Neuron (in vitro differentiated cells): Measurements from ENCODE around the gene ZNF770.
"Not testable (repeated sequence)": the region's sequence is repeated elsewhere in the genome, so short reads cannot be mapped to it uniquely, and the experiment has no call there.

Source experiments
- H2AFZ ChIP-seq: one replicate; pipeline ENCODE4 v1.6.1; 2013; ENCODE audit warnings: low read depth, mild to moderate bottlenecking, inconsistent platforms, low read length, moderate library complexity
- H3K27me3 ChIP-seq: one replicate; pipeline ENCODE4 v1.6.1; 2013; ENCODE audit warnings: low read length; ENCODE audit not compliant: insufficient read depth
- H3K36me3 ChIP-seq: one replicate; pipeline ENCODE4 v1.6.1; 2013; ENCODE audit warnings: low read length; ENCODE audit not compliant: insufficient read depth
- H3K4me1 ChIP-seq: one replicate; pipeline ENCODE4 v1.6.1; 2013; ENCODE audit warnings: low read length; ENCODE audit not compliant: insufficient read depth
- H3K4me3 ChIP-seq: 2 replicates; pipeline ENCODE4 v1.5.1; 2013; ENCODE audit warnings: mild to moderate bottlenecking, low read length, moderate library complexity
- H3K9me3 ChIP-seq: one replicate; pipeline ENCODE4 v1.6.1; 2013; ENCODE audit warnings: low read length

ZNF770 gene

DNA sequence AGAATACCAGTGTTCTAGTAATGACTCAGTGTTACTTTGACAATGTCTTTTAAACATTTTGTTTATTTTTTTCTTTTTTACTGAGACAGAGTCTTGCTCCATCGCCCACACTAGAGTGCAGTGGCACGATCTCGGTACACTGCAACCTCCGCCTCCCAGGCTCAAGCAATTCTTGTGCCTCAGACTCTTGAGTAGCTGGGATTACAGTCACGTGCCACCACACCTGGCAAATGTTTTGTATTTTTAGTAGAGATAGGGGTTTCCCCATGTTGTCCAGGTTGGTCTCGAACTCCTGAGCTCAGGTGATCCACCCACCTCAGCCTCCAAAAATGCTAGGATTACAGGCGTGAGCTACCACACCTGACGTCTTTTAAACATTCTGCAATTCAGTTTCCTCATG lies 34.2 kb downstream of the ZNF770 start:
- Histone ChIP-seq H3K27me3 (no peaks in the 10 kb centered on the region), H3K36me3 (peaks cover 33% of the 10 kb centered on the region), H3K9me3 (no peaks in the 10 kb centered on the region), H3K4me3 (no peak overlapping the region), H3K4me1 (no peaks in the 10 kb centered on the region), H2AFZ (no peak overlapping the region)

GRCh38 chr15:34952481-34952880 lies 35.6 kb downstream of the ZNF770 start:
- no peaks in the 10 kb centered on the region for H3K27me3 ChIP-seq
- H3K4me3 ChIP-seq, result no peak overlapping the region
- peaks cover 44% of the 10 kb centered on the region for H3K36me3 ChIP-seq
- no peaks in the 10 kb centered on the region for H3K9me3 ChIP-seq
- no peaks in the 10 kb centered on the region for H3K4me1 ChIP-seq
- H2AFZ ChIP-seq, result no peak overlapping the region

GRCh38 chr15:34951993-34952392 lies 36.1 kb downstream of the ZNF770 start:
- Histone ChIP-seq H3K9me3 (no peaks in the 10 kb centered on the region), H3K27me3 (no peaks in the 10 kb centered on the region), H3K4me1 (no peaks in the 10 kb centered on the region), H3K4me3 (no peak overlapping the region), H2AFZ (no peak overlapping the region), H3K36me3 (peaks cover 44% of the 10 kb centered on the region)

DNA sequence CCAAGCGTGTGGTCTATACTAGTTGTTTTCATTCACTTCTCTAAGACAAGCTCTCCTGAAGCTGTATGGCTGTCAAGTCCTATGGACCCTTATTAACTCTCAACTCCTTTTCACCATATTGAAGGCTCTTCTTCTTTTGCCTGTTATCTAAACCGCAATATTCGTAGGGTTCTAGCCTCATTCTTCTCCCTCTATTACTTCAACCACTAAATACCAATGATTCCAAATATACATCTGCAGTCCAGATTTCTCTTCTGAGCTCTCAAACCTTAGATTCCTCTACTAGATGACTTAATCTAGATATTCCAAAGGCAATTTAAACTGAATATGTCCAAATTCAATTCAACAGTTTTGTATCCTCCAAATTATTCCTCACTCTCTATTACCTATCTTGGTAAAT lies 43.2 kb downstream of the ZNF770 start:
- peaks cover 52% of the 10 kb centered on the region for H3K36me3 ChIP-seq
- no peak overlapping the region for H2AFZ ChIP-seq

GRCh38 chr15:34943711-34944110 lies 44.4 kb downstream of the ZNF770 start:
- H3K4me1 ChIP-seq, result no peaks in the 10 kb centered on the region
- no peak overlapping the region for H3K4me3 ChIP-seq
- no peaks in the 10 kb centered on the region for H3K9me3 ChIP-seq
- H3K36me3 ChIP-seq, result peaks cover 63% of the 10 kb centered on the region
- H3K27me3 ChIP-seq, result no peaks in the 10 kb centered on the region
- H2AFZ ChIP-seq, result no peak overlapping the region

More for the DNA sequence above, 43.2 kb downstream of the ZNF770 start:
- H3K4me1 ChIP-seq, result no peaks in the 10 kb centered on the region
- H3K9me3 ChIP-seq, result no peaks in the 10 kb centered on the region
- H3K4me3 ChIP-seq, result no peak overlapping the region
- H3K27me3 ChIP-seq, result no peaks in the 10 kb centered on the region

DNA sequence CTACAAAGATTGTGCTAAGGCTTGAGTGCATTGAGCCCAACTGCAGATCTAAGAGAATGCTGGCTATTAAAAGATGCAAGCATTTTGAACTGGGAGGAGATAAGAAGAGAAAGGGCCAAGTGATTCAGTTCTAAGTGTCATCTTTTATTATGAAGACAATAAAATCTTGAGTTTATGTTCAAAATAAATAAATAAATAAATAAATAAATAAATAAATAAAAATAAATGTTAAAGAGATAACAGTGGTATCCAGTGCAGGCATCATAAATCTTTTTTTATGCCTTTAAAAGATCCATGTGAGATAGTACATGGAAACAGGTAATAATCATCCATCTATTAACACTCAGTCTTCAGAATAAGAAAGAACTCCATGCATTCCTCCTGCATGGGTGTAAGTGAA lies 44.8 kb downstream of the ZNF770 start:
- H3K36me3 ChIP-seq, result peaks cover 63% of the 10 kb centered on the region
- not testable (repeated sequence) for H2AFZ ChIP-seq, H3K27me3 ChIP-seq, H3K9me3 ChIP-seq, H3K4me3 ChIP-seq, H3K4me1 ChIP-seq

GRCh38 chr15:34942363-34942762 lies 45.7 kb downstream of the ZNF770 start:
- H3K9me3 ChIP-seq, result no peaks in the 10 kb centered on the region
- no peak overlapping the region for H2AFZ ChIP-seq
- no peaks in the 10 kb centered on the region for H3K4me1 ChIP-seq
- H3K27me3 ChIP-seq, result no peaks in the 10 kb centered on the region
- peaks cover 60% of the 10 kb centered on the region for H3K36me3 ChIP-seq
- H3K4me3 ChIP-seq, result no peak overlapping the region

- H3K4me3 ChIP-seq, result no peak overlapping the region
- peaks cover 62% of the 10 kb centered on the region for H3K36me3 ChIP-seq
- H2AFZ ChIP-seq, result no peak overlapping the region
- H3K4me1 ChIP-seq, result no peaks in the 10 kb centered on the region
- no peaks in the 10 kb centered on the region for H3K9me3 ChIP-seq
- H3K27me3 ChIP-seq, result no peaks in the 10 kb centered on the region
These were observed 46.3 kb downstream of the ZNF770 start for GRCh38 chr15:34941831-34942230.

GRCh38 chr15:34941185-34941698 lies 46.8 kb downstream of the ZNF770 start:
- no peaks in the 10 kb centered on the region for H3K4me1 ChIP-seq
- peaks cover 66% of the 10 kb centered on the region for H3K36me3 ChIP-seq

GRCh38 chr15:34933432-34933975 lies 54.6 kb downstream of the ZNF770 start:
- H3K4me3 ChIP-seq, result no peak overlapping the region
- peaks cover 10% of the 10 kb centered on the region for H3K9me3 ChIP-seq
- no peaks in the 10 kb centered on the region for H3K27me3 ChIP-seq
- no peaks in the 10 kb centered on the region for H3K4me1 ChIP-seq
- H3K36me3 ChIP-seq, result peaks cover 72% of the 10 kb centered on the region
- H2AFZ ChIP-seq, result no peak overlapping the region

More at GRCh38 chr15:34941185-34941698, 46.8 kb downstream of the ZNF770 start:
- no peak overlapping the region for H3K4me3 ChIP-seq
- H3K9me3 ChIP-seq, result no peaks in the 10 kb centered on the region
- H3K27me3 ChIP-seq, result no peaks in the 10 kb centered on the region
- no peak overlapping the region for H2AFZ ChIP-seq

DNA sequence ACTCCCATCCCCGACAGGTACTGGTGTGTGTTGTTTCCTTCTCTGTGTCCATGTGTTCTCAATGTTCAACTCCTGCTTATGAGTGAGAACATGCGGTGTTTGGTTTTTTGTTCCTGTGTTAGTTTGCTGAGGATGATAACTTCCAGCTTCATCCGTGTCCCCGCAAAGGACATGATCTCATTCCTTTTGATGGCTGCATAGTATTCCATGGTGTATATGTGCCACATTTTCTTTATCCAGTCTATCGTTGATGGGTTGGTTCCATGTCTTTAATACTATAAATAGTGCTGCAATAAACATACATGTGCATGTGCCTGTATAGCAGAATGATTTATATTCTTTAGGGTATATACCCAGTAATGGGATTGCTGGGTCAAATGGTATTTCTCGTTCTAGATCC lies 59.7 kb downstream of the ZNF770 start:
- peaks cover 62% of the 10 kb centered on the region for H3K36me3 ChIP-seq
- not testable (repeated sequence) for H3K27me3 ChIP-seq
- H3K9me3 ChIP-seq, result peaks cover 14% of the 10 kb centered on the region

More for the DNA sequence above, 59.7 kb downstream of the ZNF770 start:
- H3K4me1 ChIP-seq, H3K4me3 ChIP-seq, H2AFZ ChIP-seq: not testable (repeated sequence)
